ENCODE results near the gene BARX1. TPM values are rescaled to one million over a fixed set of nuclear protein-coding genes. Genes with fewer than 3 reads are reported as not detected.
A peak's percentile ranks its signal among the peaks of the same experiment; 100 is the strongest.

The BARX1 gene
- total and polyA plus RNA-seq, 9 of the 15 experiments (the other 6 are each of a cell fraction or from before 2014, with no cell fraction given), result 0.11 to 0.14 TPM; not detected in 7

GRCh38 chr9:93944011-93944410 lies 11.1 kb downstream of the BARX1 start:
- peaks cover 4% of the 10 kb centered on the region; the same call in 1 of the 2 replicates for H4K20me1 ChIP-seq (replicated peaks; ENCODE audit: control insufficient read depth, insufficient read depth, low read length)
- TF ChIP-seq E2F3 (CRISPR knock-in tag; IDR thresholded peaks at IDR 0.05), result no peak
- peak in 2 of 3 experiments; percentile 14 to 22; a peak in 1 of 6 replicates for TF ChIP-seq CTCF (IDR thresholded peaks at IDR 0.05 in 2 of 3, conservative IDR thresholded peaks at IDR 0.05 in 1 of 3; ENCODE audit: insufficient read depth in 2 of 3, low read depth in 1 of 3, low read length in 3 of 3)
- TF ChIP-seq MBD1 (CRISPR knock-in tag; IDR thresholded peaks at IDR 0.05), result no peak
- TF ChIP-seq ASH1L (IDR thresholded peaks at IDR 0.05; ENCODE audit: borderline replicate concordance, low read depth, partially characterized antibody), result no peak
- H3K4me3 ChIP-seq, result no peak overlapping the region
- H3K4me2 ChIP-seq (ENCODE audit: insufficient read depth, low read length), result no peak overlapping the region
- ChIA-PET POLR2A (interaction anchor here (0.7 to 1.8 kb wide), 3 partner anchors 9 to 122 kb away, joined by 3 to 5 read pairs (median 3); no protein-coding TSS in a partner anchor), CTCF (ENCODE audit: low intra/inter-chr PET ratio) (no interaction called here)
- peaks cover 0 to 17% of the 10 kb centered on the region in 2 experiments; a peak in 2 of 5 replicates for H3K4me1 ChIP-seq (replicated peaks in 1 of 2; ENCODE audit: control insufficient read depth in 2 of 2, insufficient read depth in 2 of 2, low read length in 2 of 2)
- no peaks in the 10 kb centered on the region for H3K9me3 ChIP-seq (replicated peaks; ENCODE audit: control insufficient read depth, insufficient read depth, low read depth, low read length)
- no peak overlapping the region for H3K27ac ChIP-seq (ENCODE audit: extremely low read depth, low read depth, low read length)
- FAIRE-seq (peak; percentile 15), ATAC-seq (peak; percentile 38; the same call in 1 of the 3 replicates), DNase-seq (ENCODE audit: extremely low read depth in 1 of 4, low spot score in 3 of 4) (no peak)
- no peaks in the 10 kb centered on the region for H3K36me3 ChIP-seq (ENCODE audit: control insufficient read depth, insufficient read depth, low read length)
- peaks cover 18 to 78% of the 10 kb centered on the region in 2 experiments for H3K27me3 ChIP-seq (ENCODE audit: control insufficient read depth in 2 of 2, insufficient read depth in 2 of 2, low read length in 2 of 2)
- H3K79me2 ChIP-seq (ENCODE audit: control insufficient read depth, insufficient read depth, low read length), result no peaks in the 10 kb centered on the region
- in situ Hi-C loops (cut with MboI), result no loop called here
- BruUV-seq (replicated peaks), result no TSS peak
- WGBS (ENCODE audit: insufficient coverage, low coverage, missing lambda C conversion rate), result 0% methylated on average over 4 of the region's 4 CpGs
- no peak overlapping the region for H2AFZ ChIP-seq (ENCODE audit: low read depth, low read length)
- H3K9ac ChIP-seq (ENCODE audit: insufficient read depth in 1 of 2, low read depth in 2 of 2, low read length in 2 of 2), result no peak overlapping the region
- intact Hi-C loops (cut with micrococcal nuclease), result no loop called here
- H3K9me1 ChIP-seq (ENCODE audit: control insufficient read depth, insufficient read depth, low read length), result no peaks in the 10 kb centered on the region
